H1 (cell line): ENCODE data around the gene PPP1R12B. TPM values are rescaled to one million over a fixed set of nuclear protein-coding genes. Genes with fewer than 3 reads are reported as not detected.

ENCODE experiments used
- CEBPB ChIP-seq: IDR thresholded peaks from 2 replicates; pipeline ENCODE4 v1.6.1; 2012; ENCODE audit warnings: low read depth, low read length
- EP300 ChIP-seq, 2 experiments: IDR thresholded peaks; 1 replicate in 1 of 2; 2 replicates in 1 of 2; pipeline ENCODE4 v1.6.1; 2011 to 2012; ENCODE audit warnings: low read depth in 2 of 2, low read length in 2 of 2, mild to moderate bottlenecking in 2 of 2, borderline replicate concordance in 1 of 2, inconsistent platforms in 1 of 2, moderate library complexity in 1 of 2
- KDM1A ChIP-seq: fragments of 200-600, 300-600 bp; sonication (generic); IDR thresholded peaks from 2 replicates; pipeline ENCODE4 v1.7.1; 2016; ENCODE audit warnings: mild to moderate bottlenecking, low read length, borderline replicate concordance
- MAFK ChIP-seq: IDR thresholded peaks from 2 replicates; pipeline ENCODE4 v1.6.1; 2012; ENCODE audit warnings: low read depth, mild to moderate bottlenecking, improper control_type of control experiment, low read length
- NRF1 ChIP-seq: IDR thresholded peaks from 2 replicates; pipeline ENCODE4 v1.6.1; 2011; ENCODE audit warnings: mild to moderate bottlenecking, low read depth, low read length, improper control_type of control experiment
- RNF2 ChIP-seq: fragments of 200-900, 300-1000 bp; sonication (generic); IDR thresholded peaks from 2 replicates; pipeline ENCODE4 v1.7.1; 2016; ENCODE audit warnings: borderline replicate concordance, low read depth, mild to moderate bottlenecking, antibody characterized with exemption, low read length; ENCODE audit not compliant: poor library complexity, severe bottlenecking; ENCODE audit errors: missing control alignments
- SIRT6 ChIP-seq: IDR thresholded peaks from one replicate; pipeline ENCODE4 v1.7.1; 2012; ENCODE audit warnings: low read length, inconsistent platforms
- SP1 ChIP-seq: IDR thresholded peaks from 2 replicates; pipeline ENCODE4 v1.6.1; 2011; ENCODE audit warnings: low read depth, low read length
- polyA plus RNA-seq, 7 experiments: library from polyadenylated mRNA; depleted of rRNA in 3 of 7; stranded (reverse) in 5 of 7; unstranded in 2 of 7; fragments of >200 nt in 5 of 7; fragments of 200-250 nt in 2 of 7; gene quantifications; 1 replicate in 5 of 7; 2 replicates in 1 of 7; 4 replicates in 1 of 7; pipeline versions ENCODE4 v1.2.1 to v1.2.3, GENCODE V29; 2011 to 2013; ENCODE audit warnings: missing spikeins in 2 of 7, mixed read lengths in 2 of 7
- total RNA-seq: library from RNA; stranded (reverse); fragmentation: NEBNext Ultra II Directional; extraction: Animal tissue kit (Norgen Biotek cat#: 25700); gene quantifications from 2 replicates; pipeline ENCODE4 v1.2.1, GENCODE V29; 2021
- TF ChIP-seq, protein P1 (sequence below): IDR thresholded peaks from 2 replicates; pipeline ENCODE4 v1.6.1; 2011; ENCODE audit warnings: low read depth, mild to moderate bottlenecking, low read length; ENCODE audit not compliant: insufficient read depth

The PPP1R12B gene
- total and polyA plus RNA-seq, 2 of the 8 experiments (the other 6 are each of a cell fraction or from before 2014, with no cell fraction given) = 7.9 to 18.7 TPM

DNA sequence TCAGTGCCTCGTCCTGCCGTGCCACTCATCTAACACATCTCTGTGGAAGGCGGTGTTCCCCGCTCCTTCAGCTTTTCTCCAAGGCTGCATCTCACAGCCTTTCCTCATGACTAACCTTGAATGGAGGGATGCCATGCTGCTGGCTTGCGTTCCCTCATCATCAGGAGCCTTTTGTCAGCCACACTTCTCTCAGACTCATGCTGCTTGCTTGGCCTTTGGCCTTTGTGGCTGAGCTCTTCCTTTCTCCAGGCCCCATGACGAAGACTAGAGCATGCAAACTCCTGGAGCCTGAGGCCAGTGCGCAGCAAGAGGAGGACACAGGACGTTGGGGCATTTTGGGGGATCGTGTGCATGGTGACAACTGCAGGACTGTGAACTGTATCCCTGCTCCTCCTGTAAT lies 291.0 kb downstream of the PPP1R12B start (continued):
- TF ChIP-seq EP300 (IDR thresholded peaks at IDR 0.05; ENCODE audit: borderline replicate concordance in 1 of 2, low read depth in 2 of 2, low read length in 2 of 2) (no peak), SIRT6 (no peak), RNF2 (no peak), KDM1A (no peak), SP1 (no peak), MAFK (no peak), NRF1 (no peak), CEBPB (no peak)
- TF ChIP-seq, protein P1, sequence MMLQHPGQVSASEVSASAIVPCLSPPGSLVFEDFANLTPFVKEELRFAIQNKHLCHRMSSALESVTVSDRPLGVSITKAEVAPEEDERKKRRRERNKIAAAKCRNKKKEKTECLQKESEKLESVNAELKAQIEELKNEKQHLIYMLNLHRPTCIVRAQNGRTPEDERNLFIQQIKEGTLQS = no peak
